ENCODE data around the gene IFT122. TPM values are rescaled to one million over a fixed set of nuclear protein-coding genes. Genes with fewer than 3 reads are reported as not detected.

The IFT122 gene
- total RNA-seq, 5 donors from 2014 or later (not counting 1 experiment from before 2014, with no cell fraction given): 15.0 to 23.9 (median 18.1) TPM

DNA sequence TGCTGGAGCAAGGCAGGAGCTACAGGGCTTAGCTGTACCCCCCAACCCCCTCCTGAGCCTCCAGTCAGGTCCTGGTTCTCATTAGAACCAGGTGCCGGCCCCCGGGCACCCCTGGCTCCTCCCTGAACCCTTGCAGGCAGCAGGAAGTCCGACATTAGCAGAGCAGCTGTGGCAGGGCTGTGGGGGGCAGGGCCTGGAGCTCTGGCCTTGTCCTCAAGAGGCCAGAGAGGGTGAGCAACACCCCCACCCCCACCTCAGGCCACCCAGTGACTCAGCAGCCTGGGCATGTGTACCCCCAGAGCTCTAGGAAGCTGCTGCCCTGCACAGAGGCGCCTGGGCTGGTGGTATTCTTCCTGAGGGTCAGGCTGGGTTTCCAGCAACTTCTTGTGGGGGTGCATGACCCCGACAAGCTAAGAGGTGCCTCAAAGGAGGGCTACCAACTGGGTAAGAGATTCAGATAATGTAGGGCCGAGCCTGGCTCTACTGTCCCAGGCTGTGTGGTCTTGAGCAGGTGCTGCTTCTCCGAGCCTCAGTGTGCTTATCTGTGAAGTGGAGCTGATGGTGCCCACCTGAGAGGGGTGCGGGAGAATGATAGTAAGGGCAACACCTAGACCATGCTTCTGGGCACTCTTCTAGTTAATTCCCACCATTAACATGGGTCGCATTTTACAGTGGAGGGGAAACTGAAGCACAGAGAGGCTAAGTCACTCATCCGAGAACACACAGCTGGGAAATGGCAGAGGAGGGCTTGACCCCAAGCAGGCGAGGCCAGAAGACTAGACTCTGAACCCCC, 118.9 kb downstream of the IFT122 start:
- no peak for ATAC-seq (replicated peaks in 1 of 4)
- H3K27me3 ChIP-seq (replicated peaks in 1 of 2; ENCODE audit: control insufficient read depth in 2 of 2, extremely low read depth in 1 of 2, insufficient read depth in 2 of 2, low read length in 1 of 2): peaks cover 0 to 18% of the 10 kb centered on the region in 2 experiments

DNA sequence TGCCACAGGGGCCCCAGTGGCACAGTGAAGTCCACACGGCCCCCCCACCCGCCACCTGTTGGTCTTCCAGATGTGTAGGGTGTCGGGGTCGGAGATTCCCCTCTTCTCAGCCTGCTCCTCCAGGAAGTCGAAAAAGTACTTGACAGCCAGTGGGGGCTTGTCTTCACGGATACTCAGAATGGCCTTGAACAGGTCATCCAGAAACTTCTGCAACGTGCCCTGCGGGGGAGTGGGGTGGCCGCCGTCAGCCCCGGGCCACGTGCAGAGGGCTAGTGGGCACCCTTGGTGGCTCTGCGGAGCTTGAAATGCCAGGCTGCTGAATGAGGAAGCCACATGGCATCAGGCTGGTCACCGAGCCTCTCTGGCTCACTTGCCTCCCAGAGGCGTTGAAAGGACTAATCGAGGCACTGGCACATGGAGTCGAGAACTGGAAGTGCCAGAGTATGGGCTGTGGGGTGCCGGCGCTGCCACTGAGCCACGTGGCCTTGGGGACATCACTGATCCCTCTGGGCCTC, 119.6 kb downstream of the IFT122 start:
- Mint-ChIP-seq H3K4me1 (peaks cover 6 to 18% (median 10%) of the 10 kb centered on the region in 3 donors), H3K27me3 (peaks cover 0 to 2% of the 10 kb centered on the region in 2 donors), H3K27ac (no peak overlapping the region), H3K4me3 (no peak overlapping the region), H3K9me3 (no peaks in the 10 kb centered on the region), H3K36me3 (peaks cover 4% of the 10 kb centered on the region)
- WGBS (ENCODE audit: insufficient coverage): 89% methylated on average over 17 of the region's 20 CpGs
- no peak for DNase-seq
- Histone ChIP-seq H3K9me3 (no peaks in the 10 kb centered on the region), H3K36me3 (ENCODE audit: control insufficient read depth in 2 of 2, extremely low read depth in 1 of 2, insufficient read depth in 1 of 2, low read length in 1 of 2) (peaks cover 0 to 3% of the 10 kb centered on the region in 2 donors), H3K4me3 (ENCODE audit: control insufficient read depth in 1 of 2, extremely low read depth in 1 of 2, low read length in 1 of 2) (no peak overlapping the region), H3K4me1 (ENCODE audit: control insufficient read depth in 1 of 2, extremely low read depth in 1 of 2, insufficient read depth in 2 of 2, low read length in 2 of 2) (peaks cover 0 to 27% of the 10 kb centered on the region in 2 experiments), H3K27ac (ENCODE audit: low read length) (no peak overlapping the region), H3K27me3 (replicated peaks in 1 of 2; ENCODE audit: control insufficient read depth in 2 of 2, extremely low read depth in 1 of 2, insufficient read depth in 2 of 2, low read length in 1 of 2) (peaks cover 0 to 13% of the 10 kb centered on the region in 2 experiments)
- ATAC-seq (replicated peaks in 1 of 4): no peak
- POLR2A ChIA-PET: no interaction called here
- CTCF ChIA-PET: no interaction called here

More for the DNA sequence above, 118.9 kb downstream of the IFT122 start:
- Mint-ChIP-seq H3K4me1 (peaks cover 6 to 25% (median 16%) of the 10 kb centered on the region in 3 donors), H3K9me3 (no peaks in the 10 kb centered on the region), H3K27me3 (peaks cover 0 to 2% of the 10 kb centered on the region in 2 donors), H3K27ac (no peak overlapping the region), H3K36me3 (peaks cover 4% of the 10 kb centered on the region), H3K4me3 (no peak overlapping the region)
- POLR2A ChIA-PET: no interaction called here
- Histone ChIP-seq H3K27ac (ENCODE audit: low read length) (no peak overlapping the region), H3K4me1 (ENCODE audit: control insufficient read depth in 1 of 2, extremely low read depth in 1 of 2, insufficient read depth in 2 of 2, low read length in 2 of 2) (peaks cover 0 to 31% of the 10 kb centered on the region in 2 experiments), H3K36me3 (ENCODE audit: control insufficient read depth in 2 of 2, extremely low read depth in 1 of 2, insufficient read depth in 1 of 2, low read length in 1 of 2) (peaks cover 0 to 3% of the 10 kb centered on the region in 2 donors), H3K4me3 (ENCODE audit: control insufficient read depth in 1 of 2, extremely low read depth in 1 of 2, low read length in 1 of 2) (no peak overlapping the region), H3K9me3 (no peaks in the 10 kb centered on the region)
- 71% methylated on average over 7 of the region's 11 CpGs for WGBS (ENCODE audit: insufficient coverage)
- CTCF ChIA-PET: no interaction called here
- DNase-seq: no peak

DNA sequence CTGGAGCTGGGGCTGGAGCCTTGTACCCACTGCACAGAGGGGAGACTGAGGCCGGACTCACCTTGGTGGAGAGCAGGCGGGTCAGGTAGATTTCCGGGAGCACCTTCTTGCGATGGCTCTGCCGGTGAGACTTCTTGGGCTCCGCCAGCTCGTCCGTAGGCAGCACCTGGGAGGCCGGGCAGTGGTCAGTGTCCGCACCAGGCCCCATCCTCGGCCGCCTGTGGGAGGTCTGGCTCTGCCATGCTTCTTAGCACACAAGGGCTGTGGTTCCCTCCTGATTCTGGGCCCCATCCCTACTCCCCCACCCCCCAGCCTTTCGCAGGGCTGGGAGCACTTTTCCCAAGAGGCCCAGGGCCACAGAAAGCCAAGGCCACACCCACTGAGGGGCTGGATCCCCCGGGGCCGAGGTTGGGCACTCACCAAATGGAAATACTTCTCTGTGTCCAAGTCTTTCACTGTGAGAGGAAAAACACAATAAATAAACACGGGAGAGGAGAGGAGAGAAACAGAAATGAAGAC, 120.3 kb downstream of the IFT122 start:
- peaks cover 0 to 11% of the 10 kb centered on the region in 2 experiments for H3K27me3 ChIP-seq (replicated peaks in 1 of 2; ENCODE audit: control insufficient read depth in 2 of 2, extremely low read depth in 1 of 2, insufficient read depth in 2 of 2, low read length in 1 of 2)
- Mint-ChIP-seq H3K27me3 (peaks cover 0 to 2% of the 10 kb centered on the region in 2 donors), H3K4me1 (peaks cover 6 to 15% (median 7%) of the 10 kb centered on the region in 3 donors), H3K27ac (peak overlapping the region in 1 of 2 donors; percentile 1), H3K4me3 (no peak overlapping the region), H3K9me3 (no peaks in the 10 kb centered on the region), H3K36me3 (peaks cover 4% of the 10 kb centered on the region)
- H3K36me3 ChIP-seq (ENCODE audit: control insufficient read depth in 2 of 2, extremely low read depth in 1 of 2, insufficient read depth in 1 of 2, low read length in 1 of 2): peaks cover 0 to 3% of the 10 kb centered on the region in 2 donors
- no peak overlapping the region for H3K27ac ChIP-seq (ENCODE audit: low read length)
- H3K4me3 ChIP-seq (ENCODE audit: control insufficient read depth in 1 of 2, extremely low read depth in 1 of 2, low read length in 1 of 2): no peak overlapping the region
- DNase-seq: no peak
- ChIA-PET CTCF (no interaction called here), POLR2A (no interaction called here)
- 89% methylated on average over 13 of the region's 16 CpGs for WGBS (ENCODE audit: insufficient coverage)
- peaks cover 0 to 24% of the 10 kb centered on the region in 2 experiments for H3K4me1 ChIP-seq (ENCODE audit: control insufficient read depth in 1 of 2, extremely low read depth in 1 of 2, insufficient read depth in 2 of 2, low read length in 2 of 2)
- H3K9me3 ChIP-seq: no peaks in the 10 kb centered on the region
- no peak for ATAC-seq (replicated peaks in 1 of 4)

DNA sequence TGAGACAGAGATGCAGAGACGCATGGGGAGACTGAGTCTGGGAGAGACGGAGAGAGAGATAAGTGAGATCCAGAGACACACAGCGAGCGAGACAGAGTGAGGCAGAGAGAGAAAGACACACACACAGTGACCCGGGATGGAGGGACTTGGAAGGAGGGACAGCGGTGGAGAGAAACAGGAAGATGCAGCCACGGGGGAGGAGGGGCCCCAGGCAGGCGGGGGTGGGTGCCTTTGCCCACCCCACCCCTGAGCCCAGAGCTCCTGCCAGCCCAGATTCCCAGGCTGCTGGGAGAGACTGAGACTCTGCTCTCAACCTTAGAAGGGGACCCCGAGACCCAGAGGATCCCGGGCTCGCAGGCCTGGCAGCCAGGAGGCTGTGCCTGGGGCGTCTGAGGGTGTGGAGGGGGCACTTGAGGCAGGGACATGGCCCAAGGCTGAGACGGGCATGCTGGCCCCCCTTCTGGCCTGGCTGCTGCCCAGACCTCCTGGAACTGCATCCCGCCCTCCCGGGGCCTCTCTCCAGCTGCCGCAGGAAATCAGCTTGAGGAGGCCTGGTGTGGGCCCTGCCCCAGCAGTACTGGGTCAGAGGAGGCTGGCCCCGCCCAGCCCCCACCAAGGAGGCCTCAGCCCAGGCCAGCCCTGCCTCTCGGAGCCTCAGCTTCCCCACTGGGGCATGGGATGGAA, 121.0 kb downstream of the IFT122 start:
- ChIA-PET POLR2A (interaction anchor here in 1 of 2 donors (0.6 to 0.8 kb wide), 2 partner anchors 15 to 48 kb away, joined by 3 to 4 read pairs; no protein-coding TSS in a partner anchor), CTCF (no interaction called here)
- Mint-ChIP-seq H3K9me3 (no peaks in the 10 kb centered on the region), H3K36me3 (peaks cover 4% of the 10 kb centered on the region), H3K27me3 (peaks cover 0 to 2% of the 10 kb centered on the region in 2 donors), H3K4me1 (peaks cover 6 to 15% (median 7%) of the 10 kb centered on the region in 3 donors), H3K27ac (peak overlapping the region in 1 of 2 donors; percentile 1), H3K4me3 (no peak overlapping the region)
- Histone ChIP-seq H3K36me3 (ENCODE audit: control insufficient read depth in 2 of 2, extremely low read depth in 1 of 2, insufficient read depth in 1 of 2, low read length in 1 of 2) (peaks cover 0 to 3% of the 10 kb centered on the region in 2 donors), H3K4me1 (ENCODE audit: control insufficient read depth in 1 of 2, extremely low read depth in 1 of 2, insufficient read depth in 2 of 2, low read length in 2 of 2) (peaks cover 0 to 25% of the 10 kb centered on the region in 2 experiments), H3K27ac (ENCODE audit: low read length) (no peak overlapping the region), H3K4me3 (ENCODE audit: control insufficient read depth in 1 of 2, extremely low read depth in 1 of 2, low read length in 1 of 2) (no peak overlapping the region), H3K9me3 (no peaks in the 10 kb centered on the region), H3K27me3 (replicated peaks in 1 of 2; ENCODE audit: control insufficient read depth in 2 of 2, extremely low read depth in 1 of 2, insufficient read depth in 2 of 2, low read length in 1 of 2) (peaks cover 0 to 4% of the 10 kb centered on the region in 2 experiments)
- ATAC-seq (replicated peaks in 1 of 4): no peak
- DNase-seq: no peak
- WGBS (ENCODE audit: insufficient coverage): 90% methylated on average over 14 of the region's 18 CpGs

DNA sequence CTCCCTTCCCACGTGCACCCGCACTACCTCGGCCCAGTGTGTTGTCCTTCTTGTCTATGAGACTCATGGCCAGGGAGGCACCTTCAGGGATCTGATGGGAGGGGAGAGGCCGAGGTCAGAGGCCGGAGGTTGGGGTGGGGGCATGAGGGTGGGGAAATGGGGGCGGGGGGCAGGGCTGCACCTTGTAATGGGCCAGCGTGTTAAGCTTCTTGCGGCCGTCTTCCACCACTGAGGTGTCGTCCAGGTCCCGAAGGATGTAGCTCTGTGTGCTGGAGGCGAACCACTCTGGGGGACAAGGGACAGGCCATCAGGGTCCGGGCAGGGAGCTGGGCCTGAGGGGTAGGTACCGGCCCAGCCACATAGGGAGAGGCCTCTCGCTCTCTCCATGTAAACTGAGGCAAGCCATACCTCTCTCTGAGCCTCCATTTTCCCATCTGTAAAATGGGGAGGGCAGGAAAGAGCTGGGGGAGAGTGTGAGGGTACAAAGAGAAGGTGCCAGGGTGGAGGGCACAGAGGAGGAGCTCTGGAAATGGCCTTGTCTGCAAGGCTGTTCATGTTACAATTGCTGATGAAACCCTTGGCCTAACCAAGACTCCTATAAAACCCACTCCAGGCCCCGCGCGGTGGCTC, 121.7 kb downstream of the IFT122 start:
- H3K9me3 Mint-ChIP-seq: no peaks in the 10 kb centered on the region
- peaks cover 4% of the 10 kb centered on the region for H3K36me3 Mint-ChIP-seq
- WGBS (ENCODE audit: insufficient coverage): 89% methylated on average over 9 of the region's 18 CpGs
- H3K9me3 ChIP-seq: no peaks in the 10 kb centered on the region
- H3K27me3 Mint-ChIP-seq: peaks cover 0 to 2% of the 10 kb centered on the region in 2 donors
- peaks cover 0 to 32% of the 10 kb centered on the region in 2 experiments for H3K4me1 ChIP-seq (ENCODE audit: control insufficient read depth in 1 of 2, extremely low read depth in 1 of 2, insufficient read depth in 2 of 2, low read length in 2 of 2)
- H3K27ac ChIP-seq (ENCODE audit: low read length): no peak overlapping the region
- no peak overlapping the region for H3K4me3 Mint-ChIP-seq
- CTCF ChIA-PET: no interaction called here
- ATAC-seq (replicated peaks in 1 of 4) (no peak), DNase-seq (no peak)
- POLR2A ChIA-PET: interaction anchor here in 1 of 2 donors (0.6 to 0.8 kb wide), 2 partner anchors 16 to 48 kb away, joined by 3 to 4 read pairs; no protein-coding TSS in a partner anchor
- H3K27me3 ChIP-seq (replicated peaks in 1 of 2; ENCODE audit: control insufficient read depth in 2 of 2, extremely low read depth in 1 of 2, insufficient read depth in 2 of 2, low read length in 1 of 2): peaks cover 0 to 4% of the 10 kb centered on the region in 2 experiments
- H3K4me3 ChIP-seq (ENCODE audit: control insufficient read depth in 1 of 2, extremely low read depth in 1 of 2, low read length in 1 of 2): no peak overlapping the region
- peaks cover 6 to 15% (median 7%) of the 10 kb centered on the region in 3 donors for H3K4me1 Mint-ChIP-seq
- H3K36me3 ChIP-seq (ENCODE audit: control insufficient read depth in 2 of 2, extremely low read depth in 1 of 2, insufficient read depth in 1 of 2, low read length in 1 of 2): peaks cover 0 to 3% of the 10 kb centered on the region in 2 donors
- H3K27ac Mint-ChIP-seq: no peak overlapping the region

DNA sequence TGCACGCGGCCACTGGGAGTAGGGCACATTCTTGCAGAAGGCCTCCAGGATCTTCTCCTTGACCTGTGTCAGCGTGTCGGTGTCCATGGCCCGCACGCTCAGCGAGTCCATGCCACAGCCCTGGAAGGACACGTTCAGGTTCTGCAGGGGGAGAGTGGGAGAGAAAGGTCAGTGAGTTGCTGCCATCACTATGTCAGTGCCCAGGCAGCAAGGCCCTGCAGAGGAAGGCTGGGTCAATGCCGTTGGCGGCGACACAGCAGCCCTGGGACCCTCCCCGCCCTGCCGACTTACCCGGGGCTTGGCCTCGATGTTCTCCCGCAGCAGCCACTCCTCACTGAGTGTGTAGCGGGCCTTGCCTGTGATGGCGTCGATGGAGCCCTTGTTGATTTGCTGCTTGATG, 122.8 kb downstream of the IFT122 start:
- no peaks in the 10 kb centered on the region for H3K27me3 ChIP-seq (replicated peaks in 1 of 2; ENCODE audit: control insufficient read depth in 2 of 2, extremely low read depth in 1 of 2, insufficient read depth in 2 of 2, low read length in 1 of 2)
- H3K36me3 ChIP-seq (ENCODE audit: control insufficient read depth in 2 of 2, extremely low read depth in 1 of 2, insufficient read depth in 1 of 2, low read length in 1 of 2): peaks cover 0 to 3% of the 10 kb centered on the region in 2 donors
- H3K4me1 ChIP-seq (ENCODE audit: control insufficient read depth in 1 of 2, extremely low read depth in 1 of 2, insufficient read depth in 2 of 2, low read length in 2 of 2): peaks cover 0 to 33% of the 10 kb centered on the region in 2 experiments
- CTCF ChIA-PET: no interaction called here
- ATAC-seq (replicated peaks in 1 of 4) (no peak), DNase-seq (no peak)
- peaks cover 1% of the 10 kb centered on the region for H3K36me3 Mint-ChIP-seq
- H3K27me3 Mint-ChIP-seq: no peaks in the 10 kb centered on the region
- H3K4me3 ChIP-seq (ENCODE audit: control insufficient read depth in 1 of 2, extremely low read depth in 1 of 2, low read length in 1 of 2): no peak overlapping the region
- H3K4me1 Mint-ChIP-seq: peaks cover 6 to 15% (median 6%) of the 10 kb centered on the region in 3 donors
- 95% methylated on average over 16 of the region's 19 CpGs for WGBS (ENCODE audit: insufficient coverage)
- no peaks in the 10 kb centered on the region for H3K9me3 ChIP-seq
- H3K27ac Mint-ChIP-seq: no peak overlapping the region
- POLR2A ChIA-PET: no interaction called here
- no peaks in the 10 kb centered on the region for H3K9me3 Mint-ChIP-seq
- H3K27ac ChIP-seq (ENCODE audit: low read length): no peak overlapping the region
- no peak overlapping the region for H3K4me3 Mint-ChIP-seq

All from T-cell (primary cell).